Measurements from ENCODE around the gene PKHD1.

PKHD1 gene

DNA sequence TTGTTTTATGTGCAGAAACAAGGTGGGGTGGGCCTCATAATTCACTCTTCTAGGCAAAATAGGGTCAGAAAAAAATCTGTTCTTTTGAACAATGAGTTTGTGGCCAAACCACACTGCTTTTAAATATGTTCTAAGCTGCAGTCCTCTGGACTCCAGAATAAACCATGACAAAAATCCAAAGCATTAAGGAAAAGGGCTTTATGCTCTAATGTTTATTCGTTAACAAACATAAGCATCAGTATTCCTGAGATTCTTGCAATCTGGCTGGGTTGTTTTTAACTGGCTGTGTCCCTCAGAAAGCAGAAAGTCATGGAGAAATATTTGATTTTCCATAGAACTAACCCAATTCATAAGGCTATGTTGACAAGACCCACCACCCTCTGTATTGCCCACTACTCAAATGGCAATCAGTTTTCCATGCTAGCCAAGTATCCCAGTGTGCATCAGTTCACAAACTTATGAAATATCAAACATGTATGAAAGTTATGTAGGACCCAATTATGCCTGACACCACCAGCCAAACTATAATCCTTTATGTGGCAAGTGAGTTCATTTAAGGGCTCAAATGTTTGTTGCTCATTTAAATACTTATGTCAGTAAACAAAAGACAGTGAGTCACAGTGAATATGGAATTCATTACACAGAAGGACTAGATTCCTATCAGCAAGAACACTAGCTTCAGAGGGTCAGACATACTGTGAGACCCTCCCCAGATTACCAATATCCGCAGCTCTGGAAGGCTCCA, 45.1 kb downstream of the PKHD1 start:
- DNase-seq (ENCODE audit: low spot score) = no peak

DNA sequence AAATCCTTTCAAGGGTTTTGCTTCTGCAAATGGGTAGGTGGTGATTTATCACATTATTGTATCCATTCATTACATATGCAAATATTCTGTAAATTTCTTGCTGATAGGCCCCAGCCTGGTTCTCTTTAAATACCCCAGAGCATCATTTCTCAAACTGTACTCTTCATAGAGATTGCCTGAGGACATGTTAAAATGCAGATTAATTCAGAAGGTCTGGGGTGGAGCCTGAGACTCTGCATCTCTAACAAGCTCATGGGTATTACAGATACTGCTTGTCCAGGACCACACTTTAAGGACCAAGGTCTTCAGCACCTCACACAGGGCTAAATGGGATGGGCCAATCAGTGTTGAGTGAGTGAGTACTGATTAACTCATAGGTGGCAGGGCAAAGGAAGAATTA, 46.3 kb downstream of the PKHD1 start:
- no peak for DNase-seq (ENCODE audit: low spot score)

DNA sequence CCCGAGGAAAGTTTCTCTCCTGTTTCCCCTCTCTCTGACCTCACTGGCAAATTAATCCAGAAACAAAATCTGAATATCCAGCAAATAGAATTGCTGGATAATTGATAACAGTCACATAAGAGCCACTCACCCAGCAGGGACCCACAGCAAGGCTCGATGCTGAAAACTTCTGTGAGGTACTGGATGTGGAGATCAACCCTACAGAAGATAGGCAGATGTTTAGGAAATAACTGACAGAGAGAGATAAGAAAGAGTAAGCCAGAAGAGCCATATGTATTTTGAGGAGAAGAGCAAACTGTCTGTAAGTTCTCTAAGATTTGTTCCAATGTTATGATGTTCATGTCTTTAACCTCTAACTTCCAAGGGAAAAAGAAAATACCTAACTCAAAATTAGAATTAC, 59.7 kb downstream of the PKHD1 start:
- no peak for DNase-seq (ENCODE audit: low spot score)

DNA sequence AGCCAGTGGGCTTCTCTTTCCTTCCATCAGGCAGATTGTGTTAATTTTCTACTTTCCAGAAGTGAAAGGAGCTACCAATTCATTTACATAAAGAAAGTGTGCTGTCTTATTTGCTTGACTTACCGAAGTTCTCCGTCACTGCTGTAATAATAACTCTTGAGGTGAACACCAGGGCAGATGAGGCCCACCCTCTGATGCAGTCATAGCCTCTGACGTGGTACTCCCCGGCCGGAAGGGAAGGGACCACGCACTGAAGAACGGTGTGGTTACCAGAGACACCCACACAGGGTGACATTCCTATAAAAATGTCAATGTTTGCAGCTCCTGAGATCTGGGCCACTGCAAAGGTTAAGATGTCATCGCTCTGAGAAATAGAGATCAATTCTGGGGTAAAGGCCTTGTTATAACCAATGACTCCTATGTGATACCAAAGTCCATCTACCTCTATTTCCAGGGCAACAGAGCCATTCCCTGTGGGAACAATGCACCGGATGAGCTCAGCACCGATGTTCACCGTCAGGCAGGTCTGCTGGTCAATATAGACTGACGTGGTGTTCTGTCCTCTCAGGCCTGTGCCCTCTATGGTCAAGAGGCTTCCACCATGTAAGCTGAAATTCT, 62.9 kb downstream of the PKHD1 start:
- no peak for DNase-seq (ENCODE audit: low spot score)

DNA sequence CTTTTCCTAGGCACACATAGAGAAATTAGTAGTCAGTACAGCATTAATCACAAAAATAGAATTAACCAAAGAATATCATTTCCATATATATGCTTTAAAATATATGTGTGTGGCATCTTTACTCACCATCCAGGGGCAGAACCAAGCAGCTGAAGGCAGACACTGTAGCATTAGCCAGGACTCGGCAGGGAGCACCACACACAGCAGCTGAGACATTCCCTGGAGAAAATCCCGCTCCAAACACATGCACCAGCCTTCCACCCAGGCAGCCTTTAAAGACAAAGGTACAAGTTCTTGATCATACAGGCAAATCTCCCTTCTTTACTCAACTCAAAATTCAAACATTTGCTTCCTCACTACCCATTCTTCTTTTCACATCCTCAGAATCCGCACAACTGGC, 64.7 kb downstream of the PKHD1 start:
- DNase-seq (ENCODE audit: low spot score) = no peak

DNA sequence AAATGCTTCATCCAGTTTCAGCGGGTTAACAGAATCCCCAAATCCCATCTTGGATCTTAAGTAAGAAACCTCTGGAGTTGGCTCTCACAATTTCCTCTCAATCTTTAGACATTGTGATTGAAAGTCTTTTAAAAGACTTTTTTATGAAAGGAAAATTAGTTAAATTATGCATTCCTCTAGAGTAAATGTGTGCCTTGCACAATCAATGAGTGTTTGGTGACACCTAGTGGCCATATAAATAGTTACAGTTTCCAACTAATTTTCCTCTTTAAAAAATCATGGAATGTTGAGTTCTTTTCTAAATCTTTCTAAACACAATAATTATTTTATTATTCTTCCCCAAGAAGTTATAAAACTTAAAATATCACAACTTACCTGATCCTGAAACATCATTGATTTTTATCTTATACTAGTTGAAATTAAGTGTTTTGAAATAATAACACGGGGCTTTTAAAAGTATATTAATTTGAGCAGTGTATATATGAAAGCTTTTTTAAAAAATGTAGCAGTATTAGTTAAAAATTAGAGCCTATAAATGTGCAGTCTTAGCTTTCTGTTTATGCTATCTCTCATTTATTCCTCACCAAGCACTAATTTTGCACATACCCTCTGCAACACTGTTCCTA, 66.4 kb downstream of the PKHD1 start:
- peak; percentile 33 for DNase-seq (ENCODE audit: low spot score)

DNA sequence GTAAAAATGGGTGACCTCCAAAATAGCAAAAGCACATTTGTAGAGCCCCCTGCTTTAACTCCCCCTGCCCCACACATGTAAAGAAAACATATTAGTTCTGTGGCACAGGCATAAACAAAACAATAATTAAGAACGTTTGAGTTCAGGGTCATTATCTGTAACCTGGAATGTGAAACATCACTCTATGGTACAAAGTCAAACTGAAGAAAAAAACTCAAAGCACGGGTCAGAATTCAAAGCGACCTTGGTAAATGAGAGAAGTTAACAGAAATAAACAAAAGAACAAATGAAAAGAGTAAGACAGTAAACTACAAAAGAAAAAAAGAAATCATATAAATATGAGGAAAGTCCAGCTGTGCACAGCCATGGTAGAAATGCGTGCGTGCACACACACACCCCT, 67.5 kb downstream of the PKHD1 start:
- DNase-seq (ENCODE audit: low spot score) = no peak

DNA sequence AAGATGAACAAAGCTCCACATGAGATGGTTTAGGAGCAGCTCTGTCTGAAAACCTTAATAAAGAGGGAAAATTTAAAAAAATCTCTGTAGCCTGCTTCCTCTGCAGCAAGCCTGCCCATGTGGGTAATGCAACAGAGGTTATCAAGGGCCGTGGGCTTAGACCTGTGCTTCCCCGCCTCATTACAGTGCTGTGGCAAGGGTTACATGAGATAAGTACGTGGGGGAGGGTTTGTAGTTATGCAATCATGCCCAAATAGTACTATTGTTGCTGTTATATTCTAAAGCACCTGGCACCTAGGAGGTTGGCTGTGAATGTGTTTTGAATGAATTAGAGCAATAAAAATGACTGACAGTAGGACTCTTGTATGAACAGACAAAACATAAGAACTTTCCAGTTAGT, 68.3 kb downstream of the PKHD1 start:
- DNase-seq (ENCODE audit: low spot score) = no peak

DNA sequence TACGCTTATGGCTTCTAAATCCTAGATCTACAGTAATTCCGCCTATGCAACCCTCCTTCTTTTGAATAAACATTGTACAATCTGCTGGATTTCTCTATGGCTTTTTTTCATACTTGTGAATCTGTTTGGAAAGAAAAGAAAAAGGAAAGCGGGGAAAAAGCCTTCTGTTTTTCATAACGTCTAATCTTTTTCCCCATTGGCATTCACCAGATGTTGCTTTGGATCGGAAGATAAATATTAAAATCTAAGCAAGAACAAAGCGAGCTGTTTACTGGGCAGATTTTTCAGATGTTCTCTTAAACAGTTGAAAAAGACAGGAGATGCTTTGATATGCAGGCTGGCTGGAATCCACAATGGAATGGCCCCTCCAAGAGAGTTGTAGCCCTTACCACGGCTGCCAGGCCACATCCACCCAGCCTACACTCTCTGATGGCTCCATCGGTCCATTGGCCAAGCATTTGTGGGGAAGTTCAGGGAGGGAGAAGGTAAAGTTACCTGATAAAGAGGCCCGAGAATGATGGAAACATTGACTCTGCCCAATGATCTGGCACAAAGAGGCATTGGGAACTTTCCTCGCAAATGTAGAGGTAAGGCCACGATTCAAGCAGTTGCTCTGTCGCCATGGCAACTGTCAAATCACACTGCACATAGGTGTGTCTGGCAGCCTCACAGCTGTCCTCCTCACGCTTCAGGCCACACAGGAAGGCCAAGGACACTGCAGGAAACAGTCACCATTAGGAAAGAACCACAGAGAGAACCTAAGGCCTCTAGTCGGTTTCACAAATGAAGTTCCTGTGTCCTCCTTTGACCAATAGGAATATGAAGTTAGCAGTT, 70.3 kb downstream of the PKHD1 start:
- no peak for DNase-seq (ENCODE audit: low spot score)

DNA sequence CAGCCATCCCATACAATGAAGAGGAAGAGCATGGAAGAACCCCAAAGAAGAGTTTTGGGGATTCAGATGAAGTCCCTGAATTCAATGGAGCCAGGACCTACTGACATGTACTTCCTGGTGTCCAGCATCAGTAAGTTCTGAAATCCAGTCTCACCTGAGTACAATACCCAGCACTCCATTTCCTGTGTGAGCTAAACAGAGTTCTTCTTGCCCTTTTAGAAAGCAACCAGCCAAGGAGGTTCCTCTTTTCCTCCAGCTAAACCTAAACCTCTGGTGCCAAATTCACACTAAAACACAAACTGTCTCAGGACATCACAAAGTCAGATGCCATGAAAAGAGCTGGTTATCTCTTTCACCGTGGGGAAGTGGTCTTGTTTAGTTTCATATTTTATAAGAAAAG, 71.5 kb downstream of the PKHD1 start:
- no peak for DNase-seq (ENCODE audit: low spot score)

DNA sequence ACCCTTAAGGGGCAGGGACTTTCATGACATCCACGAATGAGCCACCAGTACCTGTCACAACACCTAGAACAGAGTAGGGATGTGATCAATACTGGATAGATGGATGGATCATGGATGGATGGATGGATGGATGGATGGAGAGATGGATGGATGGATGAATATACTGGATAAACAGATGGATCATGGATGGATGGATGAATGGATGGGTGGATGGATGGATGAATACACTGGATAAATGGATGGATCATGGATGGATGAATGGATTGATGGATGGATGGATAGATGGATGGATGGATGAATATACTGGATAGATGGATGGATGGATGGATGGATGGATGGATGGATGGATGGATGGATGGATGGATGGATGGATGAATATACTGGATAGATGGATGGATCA, 73.0 kb downstream of the PKHD1 start:
- no peak for DNase-seq (ENCODE audit: low spot score)

DNA sequence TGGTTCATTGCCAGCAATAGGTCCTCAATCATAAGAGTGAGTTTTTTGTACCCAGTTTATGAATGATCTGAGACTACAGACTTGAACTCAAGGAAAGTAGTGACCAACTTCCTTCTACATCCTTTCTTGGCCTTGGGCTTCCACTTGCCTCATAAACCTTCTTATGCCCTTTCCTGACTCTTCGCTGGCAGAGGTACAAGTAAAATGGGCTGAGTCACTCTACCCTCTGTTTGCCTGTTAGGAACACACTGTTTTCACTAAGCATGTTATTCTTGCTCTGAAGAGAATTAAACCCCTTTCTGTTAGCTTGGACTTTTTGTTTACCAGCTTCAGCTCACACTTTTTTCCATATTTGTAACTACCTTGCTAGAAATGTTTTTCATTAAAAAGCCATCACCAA, 74.4 kb downstream of the PKHD1 start:
- no peak for DNase-seq (ENCODE audit: low spot score)

DNA sequence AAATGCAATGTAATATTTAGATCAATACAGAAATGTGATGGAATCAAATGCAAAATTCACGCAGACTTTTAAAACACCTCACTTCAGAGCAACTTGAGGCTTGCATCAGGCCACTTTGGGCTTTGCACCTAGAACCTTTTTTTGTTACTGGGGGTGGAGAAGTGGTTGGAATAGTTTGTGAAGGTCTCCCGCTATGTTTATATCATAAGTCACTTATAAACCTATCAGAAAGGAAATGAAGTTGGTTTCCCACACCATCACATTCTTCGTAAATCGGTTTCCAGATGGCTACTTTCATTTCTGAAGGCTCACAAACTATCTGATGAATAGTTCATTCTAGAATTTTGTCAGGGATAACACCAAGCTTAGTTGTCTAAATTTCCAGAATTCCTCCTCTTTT, 74.8 kb downstream of the PKHD1 start:
- DNase-seq (ENCODE audit: low spot score) = no peak

DNA sequence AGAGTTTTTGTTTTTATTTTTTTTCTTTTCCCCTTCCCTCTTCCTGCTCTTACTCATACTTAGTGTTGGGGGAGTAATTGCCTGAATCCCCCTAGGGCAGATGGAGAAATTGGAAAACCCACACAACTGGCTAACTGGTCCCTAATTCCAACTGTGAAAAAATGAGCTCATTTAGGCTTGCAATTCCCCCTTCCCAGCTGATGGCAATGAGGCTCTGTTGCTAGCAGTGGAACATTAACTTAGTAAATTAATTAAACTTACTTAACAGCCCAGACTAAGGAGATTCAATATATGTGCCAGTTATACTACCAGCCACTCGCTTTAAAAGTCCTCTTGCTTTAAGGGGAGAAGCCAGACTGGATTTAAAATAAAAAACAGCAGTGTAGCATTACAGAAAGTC, 76.6 kb downstream of the PKHD1 start:
- no peak for DNase-seq (ENCODE audit: low spot score)

DNA sequence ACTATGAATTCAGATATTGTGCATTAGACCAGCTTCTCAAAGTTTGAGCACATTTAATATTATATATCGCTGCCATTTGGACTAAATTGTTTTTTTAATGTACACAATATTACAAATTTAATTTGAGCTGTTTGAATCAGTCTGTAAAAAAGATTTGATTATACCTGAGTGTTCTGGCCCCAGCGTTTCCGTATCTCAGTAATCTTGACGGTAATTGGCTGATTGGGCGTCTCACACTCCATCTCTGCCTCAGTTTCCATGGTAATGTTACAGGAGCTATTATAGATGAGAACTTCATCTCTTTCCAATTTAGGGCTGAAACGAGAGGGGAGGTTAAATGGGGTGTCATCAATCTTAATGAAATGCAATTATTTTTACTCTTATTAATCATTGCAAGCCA, 77.3 kb downstream of the PKHD1 start:
- DNase-seq (ENCODE audit: low spot score) = no peak

DNA sequence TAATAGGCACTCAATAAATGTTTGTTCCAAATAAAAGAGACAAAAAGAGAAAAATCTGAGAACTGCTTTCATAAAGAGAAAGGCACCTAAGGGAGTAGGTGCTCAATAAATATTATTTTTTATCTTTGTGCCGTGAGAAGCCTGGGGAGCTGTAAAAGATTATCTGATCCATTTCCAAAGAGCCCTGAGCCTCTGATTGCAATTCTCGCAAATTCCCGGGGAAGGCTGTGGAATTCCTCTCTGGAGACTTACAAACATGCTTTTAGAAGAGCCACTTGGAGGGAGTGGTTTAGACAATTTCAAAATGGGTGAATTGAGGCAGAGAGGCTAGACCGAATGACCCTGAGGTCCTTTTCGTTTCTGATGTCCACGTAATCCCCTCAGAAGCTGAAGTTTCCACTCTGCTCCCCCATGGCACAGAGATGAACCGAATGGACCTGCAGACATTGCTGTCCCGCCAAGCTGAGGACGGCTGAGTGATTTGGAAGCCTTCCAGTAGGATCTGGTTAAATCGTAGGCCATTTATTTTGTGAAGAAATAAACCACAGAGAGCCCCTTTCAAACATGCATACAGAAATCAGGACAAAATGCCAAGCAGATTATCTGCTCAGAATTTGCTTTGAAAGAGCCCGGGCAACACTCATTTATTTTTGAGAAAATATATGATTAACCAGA, 77.8 kb downstream of the PKHD1 start:
- no peak for DNase-seq (ENCODE audit: low spot score)

DNA sequence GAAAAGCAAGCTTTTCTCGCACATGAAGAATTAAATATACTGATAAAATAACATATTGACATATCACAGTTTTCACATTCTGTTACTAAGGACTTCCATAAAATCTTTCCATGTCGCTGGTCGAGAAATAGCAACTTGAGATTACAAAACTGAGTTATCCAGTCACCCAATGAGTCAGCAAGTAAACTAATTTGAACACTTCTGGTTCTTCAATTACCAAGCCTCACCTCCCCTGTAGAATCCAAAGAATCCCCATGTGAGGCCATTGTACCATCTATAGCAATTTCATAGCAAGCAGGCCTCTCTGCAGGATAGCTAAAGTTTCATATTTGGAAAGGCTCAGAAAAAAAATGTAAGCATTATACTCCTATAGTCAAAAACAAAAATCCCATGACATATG, 87.3 kb downstream of the PKHD1 start:
- DNase-seq (ENCODE audit: low spot score) = no peak

DNA sequence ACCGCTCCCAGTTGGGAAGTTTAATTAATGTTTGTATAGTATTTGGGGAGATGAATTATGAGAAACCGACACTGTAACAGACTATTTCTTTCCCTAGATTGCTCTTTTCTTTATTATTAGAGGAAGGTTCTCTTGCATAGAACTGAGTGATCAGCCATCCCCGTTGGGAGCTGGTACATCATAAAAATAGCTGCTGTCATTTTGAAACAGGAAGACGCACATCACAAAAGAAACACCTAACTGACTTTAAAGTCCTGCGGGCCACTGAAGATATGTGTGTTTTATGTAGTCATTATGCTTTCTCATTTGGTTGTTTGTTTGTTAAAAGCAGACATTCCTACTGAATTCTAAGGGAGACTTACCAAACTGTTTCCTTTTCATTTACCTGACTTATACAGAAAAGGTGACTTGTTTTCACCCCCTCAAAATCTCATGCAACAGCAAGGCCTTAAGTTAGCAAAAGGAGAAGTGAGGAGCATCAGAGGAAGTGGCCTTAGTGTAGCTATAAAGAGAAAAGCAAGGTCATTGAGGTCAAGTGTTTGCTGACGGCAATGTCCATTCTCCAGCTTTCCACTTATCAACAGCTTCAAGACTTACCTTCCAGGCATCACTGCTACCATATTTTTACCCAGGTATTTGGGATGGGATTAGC, 91.0 kb downstream of the PKHD1 start:
- no peak for DNase-seq (ENCODE audit: low spot score)

DNA sequence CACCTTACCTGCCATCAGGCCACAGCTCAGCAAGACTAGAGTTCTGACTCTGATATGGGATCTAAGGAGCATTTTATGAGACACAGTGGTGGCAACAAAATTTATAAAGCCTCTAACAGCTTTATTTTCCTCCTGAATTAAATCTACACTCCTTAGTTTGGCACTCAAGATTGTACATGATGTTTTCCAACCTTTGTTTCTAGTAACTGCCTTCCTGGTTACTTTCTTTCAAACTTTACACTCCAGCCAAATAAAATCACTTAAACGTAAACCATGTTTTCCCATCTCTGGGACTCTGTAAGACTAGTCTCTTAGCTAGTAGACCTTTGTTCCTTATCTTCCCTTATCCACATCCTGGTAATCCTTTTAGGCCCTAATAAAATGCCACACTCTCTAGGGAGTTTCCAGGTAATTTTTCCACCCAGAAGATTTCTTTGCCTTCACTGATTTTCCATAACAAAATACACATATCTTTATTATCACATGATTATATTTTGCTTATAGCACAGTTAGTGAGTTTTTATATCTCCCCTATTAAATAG, 92.1 kb downstream of the PKHD1 start:
- no peak for DNase-seq (ENCODE audit: low spot score)

DNA sequence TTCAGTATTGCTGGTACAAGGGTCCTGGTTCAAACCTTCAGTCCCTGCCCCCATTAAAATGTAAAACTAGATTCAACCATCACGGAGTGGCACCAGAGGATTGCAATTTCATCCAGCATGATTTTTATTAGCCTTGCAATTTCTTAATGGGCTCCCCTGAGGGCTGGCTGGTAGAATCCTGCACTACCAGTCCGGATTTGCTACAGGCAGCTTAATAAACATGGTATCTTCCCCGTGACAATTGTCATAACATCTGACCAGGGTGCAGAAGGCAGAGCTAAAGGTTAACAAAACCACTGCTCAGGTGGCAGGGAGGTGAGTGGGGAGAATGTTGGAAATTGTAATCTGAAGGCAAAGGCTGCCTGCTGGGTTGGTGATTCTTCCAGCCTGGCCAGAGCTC, 94.5 kb downstream of the PKHD1 start:
- no peak for DNase-seq (ENCODE audit: low spot score)

DNA sequence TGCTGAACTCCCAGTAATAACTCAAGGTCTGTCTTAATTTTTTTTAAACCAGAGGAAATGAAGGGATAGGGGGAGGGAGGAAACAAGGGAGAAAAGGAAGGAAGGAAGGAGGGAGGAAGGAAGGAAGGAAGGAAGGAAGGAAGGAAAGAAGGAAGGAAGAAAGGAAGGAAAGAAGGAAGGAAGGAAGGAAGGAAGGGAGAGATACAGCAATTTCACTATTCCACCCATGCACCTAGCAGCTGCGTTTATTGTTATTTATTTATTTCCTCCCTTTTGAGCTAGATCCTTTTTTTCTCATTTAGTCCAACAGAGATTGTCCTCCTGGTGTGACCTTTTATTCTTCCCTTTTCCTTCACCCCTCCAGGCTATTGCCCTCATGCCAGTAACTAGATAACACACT, 97.6 kb downstream of the PKHD1 start:
- no peak for DNase-seq (ENCODE audit: low spot score)

All from cerebellar cortex (tissue), 1 donor.